ENCODE measurements around the gene PNLIP.

The PNLIP gene

DNA sequence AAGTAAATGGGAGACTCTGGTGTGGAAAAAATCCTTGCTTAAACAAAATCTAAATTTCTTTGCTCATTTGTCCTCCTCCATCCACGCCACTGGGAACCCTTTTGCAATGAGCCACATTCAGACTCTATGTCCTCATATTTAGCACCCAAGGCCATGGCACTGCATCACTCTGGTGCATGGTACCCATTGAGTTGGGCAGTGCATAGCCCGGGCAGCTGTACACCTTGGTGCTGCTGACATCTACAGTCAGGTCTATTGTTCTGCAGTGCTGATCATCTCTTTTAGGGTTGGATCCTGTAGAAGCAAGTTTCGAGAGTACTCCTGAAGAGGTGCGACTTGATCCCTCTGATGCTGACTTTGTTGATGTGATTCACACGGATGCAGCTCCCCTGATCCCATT lies 51.8 kb downstream of the PNLIP start:
- Mint-ChIP-seq H3K27ac (no peak overlapping the region), H3K9me3 (no peaks in the 10 kb centered on the region), H3K4me3 (no peak overlapping the region), H3K36me3 (no peaks in the 10 kb centered on the region), H3K4me1 (no peaks in the 10 kb centered on the region)
- ATAC-seq, result no peak
- DNase-seq (ENCODE audit: low spot score in 2 of 2), result no peak

DNA sequence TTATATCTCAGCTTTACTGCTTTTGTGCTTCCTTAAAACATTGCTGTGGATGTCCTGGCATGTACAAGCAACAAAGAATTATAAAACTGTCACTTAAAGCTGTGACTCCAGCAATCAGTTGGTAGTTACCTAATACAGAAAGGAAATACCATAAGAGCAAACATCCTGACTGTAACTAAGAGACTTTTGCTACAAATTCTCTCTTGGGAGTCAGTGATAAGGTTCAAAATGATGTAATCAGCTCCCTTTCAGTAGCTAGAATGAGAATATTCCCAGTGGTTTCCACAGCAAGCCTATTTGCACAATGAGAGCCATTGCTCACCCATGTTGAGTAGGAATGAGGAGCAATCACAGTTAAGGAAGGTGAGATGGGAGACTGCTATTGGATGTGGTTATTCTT lies 52.6 kb downstream of the PNLIP start:
- H3K4me3 Mint-ChIP-seq, result no peak overlapping the region
- ATAC-seq (no peak), DNase-seq (ENCODE audit: low spot score in 2 of 2) (no peak)
- no peaks in the 10 kb centered on the region for H3K9me3 Mint-ChIP-seq
- no peaks in the 10 kb centered on the region for H3K36me3 Mint-ChIP-seq
- H3K4me1 Mint-ChIP-seq, result no peaks in the 10 kb centered on the region
- H3K27ac Mint-ChIP-seq, result no peak overlapping the region

DNA sequence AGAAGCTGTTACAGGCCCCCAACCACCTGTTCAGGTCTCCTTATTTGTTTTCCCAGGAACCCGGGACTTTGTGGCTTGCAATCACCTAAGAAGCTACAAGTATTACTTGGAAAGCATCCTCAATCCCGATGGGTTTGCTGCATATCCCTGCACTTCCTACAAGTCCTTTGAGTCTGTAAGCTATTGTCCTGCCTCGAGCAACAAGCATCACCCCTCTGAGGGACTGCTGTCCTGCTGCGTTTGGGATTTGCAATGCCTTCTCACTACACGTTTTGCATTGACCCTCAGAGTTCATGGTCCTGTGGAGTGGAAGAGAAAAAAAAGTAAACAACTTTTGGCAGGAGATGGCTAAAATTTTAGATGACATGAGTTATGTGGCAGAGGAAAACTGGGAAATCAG lies 54.3 kb downstream of the PNLIP start:
- H3K36me3 Mint-ChIP-seq, result no peaks in the 10 kb centered on the region
- H3K4me1 Mint-ChIP-seq, result no peaks in the 10 kb centered on the region

DNA sequence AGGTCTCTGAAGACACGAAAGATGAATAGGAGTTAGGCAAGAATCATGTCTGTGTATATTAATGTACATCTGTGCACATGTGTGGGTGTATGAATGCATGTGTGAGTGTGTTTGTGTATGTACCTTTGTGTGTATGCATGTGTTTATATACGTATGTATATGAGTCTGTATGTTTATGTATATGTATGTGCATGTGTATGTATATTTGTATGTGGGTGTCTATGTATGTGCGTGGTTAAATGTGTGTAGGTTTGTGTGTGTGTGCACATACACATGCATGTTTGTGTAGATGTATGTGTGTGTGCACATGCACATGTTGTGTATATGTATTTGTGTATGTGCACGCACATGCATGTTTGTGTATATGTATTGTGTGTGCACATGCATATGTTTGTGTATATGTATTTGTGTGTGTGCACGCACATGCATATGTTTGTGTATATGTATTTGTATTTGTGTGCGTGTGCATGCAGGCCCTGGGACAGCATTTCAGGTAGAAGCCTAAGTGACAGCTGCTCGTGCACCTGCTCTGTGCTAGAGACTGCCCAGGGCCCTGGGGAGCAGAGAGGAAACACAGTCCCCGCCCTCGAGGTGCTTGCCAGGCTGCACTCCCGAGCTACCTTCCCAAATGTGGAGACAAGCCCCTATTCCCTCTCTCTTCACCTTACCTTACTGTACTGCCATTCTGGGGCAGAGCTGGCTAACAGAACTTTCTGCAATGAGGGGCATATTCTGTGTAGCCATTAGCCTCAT lies 57.1 kb downstream of the PNLIP start:
- DNase-seq (ENCODE audit: low spot score in 2 of 2) (no peak), ATAC-seq (no peak)
- Mint-ChIP-seq H3K9me3 (no peaks in the 10 kb centered on the region), H3K4me1 (no peaks in the 10 kb centered on the region), H3K4me3 (no peak overlapping the region), H3K36me3 (no peaks in the 10 kb centered on the region), H3K27ac (no peak overlapping the region)

More for the DNA sequence above, 54.3 kb downstream of the PNLIP start:
- no peak overlapping the region for H3K27ac Mint-ChIP-seq
- DNase-seq (ENCODE audit: low spot score in 2 of 2) (no peak), ATAC-seq (no peak)
- H3K9me3 Mint-ChIP-seq, result no peaks in the 10 kb centered on the region
- no peak overlapping the region for H3K4me3 Mint-ChIP-seq

DNA sequence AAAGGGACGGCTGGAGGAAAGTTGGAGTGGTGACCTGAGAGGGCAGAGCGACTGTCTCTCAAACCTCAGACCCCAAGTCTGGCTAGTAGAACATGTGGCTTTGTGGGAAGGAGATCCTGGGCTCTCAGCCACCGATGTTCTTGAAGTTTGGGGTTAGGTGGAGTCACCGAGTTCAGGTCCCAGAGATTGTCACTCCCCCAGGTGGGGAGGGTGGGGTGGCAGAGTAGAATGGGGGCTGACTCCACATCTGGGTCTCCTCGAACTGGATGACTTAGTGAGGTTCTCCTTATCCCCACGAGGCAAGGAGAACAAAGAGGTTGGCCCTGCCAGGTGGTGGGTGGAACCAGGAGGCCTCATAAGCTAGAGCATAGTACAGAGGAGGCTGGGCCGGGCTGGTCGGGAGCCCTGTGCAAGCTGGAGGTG lies 60.3 kb downstream of the PNLIP start:
- no peak overlapping the region for H3K4me3 Mint-ChIP-seq
- H3K9me3 Mint-ChIP-seq, result peaks cover 2% of the 10 kb centered on the region
- no peaks in the 10 kb centered on the region for H3K4me1 Mint-ChIP-seq
- ATAC-seq (no peak), DNase-seq (ENCODE audit: low spot score in 2 of 2) (no peak)
- H3K27ac Mint-ChIP-seq, result no peak overlapping the region
- H3K36me3 Mint-ChIP-seq, result no peaks in the 10 kb centered on the region

DNA sequence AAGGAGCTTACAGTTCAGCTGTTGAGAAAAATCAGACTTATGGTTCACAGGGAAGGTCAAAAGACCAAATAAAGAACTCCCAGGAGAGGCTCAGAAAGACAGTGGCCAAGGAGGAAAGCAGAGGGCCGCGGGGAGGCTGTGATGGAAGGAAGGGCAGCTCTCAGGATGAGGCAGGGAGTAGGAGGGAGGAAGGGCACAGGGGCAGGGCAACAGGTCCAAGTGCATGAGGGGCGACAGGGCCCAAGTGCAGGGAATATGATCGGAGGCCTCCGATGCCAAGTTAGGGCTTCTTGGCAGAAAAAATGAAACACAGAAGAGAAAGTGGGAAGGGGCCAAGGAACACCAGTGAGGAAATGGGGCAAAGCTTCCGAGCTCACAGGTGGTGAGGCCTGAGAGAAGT lies 61.6 kb downstream of the PNLIP start:
- Mint-ChIP-seq H3K9me3 (peaks cover 2% of the 10 kb centered on the region), H3K27ac (no peak overlapping the region), H3K4me1 (no peaks in the 10 kb centered on the region), H3K4me3 (no peak overlapping the region), H3K36me3 (no peaks in the 10 kb centered on the region)
- no peak for ATAC-seq
- DNase-seq (ENCODE audit: low spot score in 2 of 2), result no peak

DNA sequence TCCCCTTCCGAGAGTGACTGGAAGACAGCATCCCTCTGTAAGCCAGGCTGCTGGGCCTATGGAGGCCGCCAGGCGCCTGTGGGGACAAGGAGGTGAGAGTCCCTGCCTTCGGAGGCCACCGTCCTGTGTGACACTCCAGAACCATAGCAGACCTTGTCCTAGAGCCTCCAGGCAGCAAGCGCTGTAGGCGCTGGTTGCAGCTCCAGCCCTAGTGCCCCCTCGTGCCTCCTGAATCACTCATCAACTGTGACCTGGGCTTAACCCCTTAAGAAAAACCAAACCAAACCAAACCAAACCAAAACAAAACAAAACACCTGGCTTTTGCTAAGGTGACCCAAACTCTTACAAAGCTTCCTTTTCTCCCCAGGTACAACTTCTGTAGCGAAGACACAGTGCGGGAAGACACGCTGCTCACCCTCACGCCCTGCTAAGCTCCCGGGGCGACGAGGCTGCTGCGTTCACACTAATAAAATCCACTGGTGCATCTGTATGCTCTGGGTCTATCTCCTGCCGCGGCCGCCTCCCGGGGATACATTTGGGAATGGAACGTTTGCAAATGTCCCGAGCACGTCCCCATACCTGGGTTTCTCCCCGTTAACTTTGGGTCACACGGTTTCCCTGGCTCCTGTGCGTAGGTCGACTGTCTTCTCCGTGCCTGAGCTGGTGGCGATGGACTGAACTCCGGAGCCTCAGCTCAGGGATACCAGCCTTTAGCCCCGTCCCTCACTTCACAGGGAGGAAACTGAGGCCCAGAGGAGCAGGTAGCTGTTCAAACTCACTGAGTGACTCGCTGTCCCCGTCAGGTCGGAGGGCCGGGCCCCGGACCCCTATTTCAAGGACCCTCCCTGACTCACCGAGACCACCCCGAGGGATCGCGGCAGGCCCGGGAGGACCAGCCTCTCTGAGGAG lies 63.2 kb downstream of the PNLIP start:
- H3K4me3 Mint-ChIP-seq, result no peak overlapping the region

DNA sequence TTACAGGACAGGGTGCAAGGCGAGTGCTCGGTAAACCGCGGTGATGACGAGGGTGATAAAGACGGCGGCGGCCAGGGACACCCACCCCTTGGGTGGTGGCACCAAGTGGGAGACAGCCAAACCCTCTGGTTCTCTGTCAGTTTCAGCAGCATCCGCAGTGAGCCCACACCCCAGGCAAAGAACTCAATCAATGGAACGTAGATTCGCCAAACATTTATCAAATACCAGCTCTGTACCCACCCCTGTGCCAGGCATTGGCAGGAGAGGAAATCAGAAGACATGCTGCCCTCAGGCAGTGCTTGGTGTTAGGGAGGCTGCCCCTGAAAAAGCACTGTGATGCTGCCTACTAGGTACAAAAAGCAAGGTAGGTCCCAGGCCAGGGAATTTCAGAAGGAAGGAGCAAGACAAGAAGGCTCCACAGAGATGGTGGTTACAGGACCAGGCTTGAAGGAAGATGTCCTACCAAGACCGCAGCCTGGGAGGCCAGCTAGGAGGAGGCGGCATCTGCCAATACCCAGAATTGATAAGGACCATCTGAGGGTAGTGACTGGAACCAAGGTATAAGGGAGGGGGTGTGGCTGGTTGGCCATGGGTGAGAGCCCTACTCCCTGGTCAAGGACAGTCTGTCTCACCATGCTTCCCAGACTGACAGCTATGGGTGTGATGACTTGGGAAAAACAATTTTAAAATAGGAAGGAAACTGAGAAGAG lies 64.9 kb downstream of the PNLIP start:
- Mint-ChIP-seq H3K4me1 (no peaks in the 10 kb centered on the region), H3K4me3 (no peak overlapping the region), H3K27ac (no peak overlapping the region), H3K36me3 (no peaks in the 10 kb centered on the region), H3K9me3 (peaks cover 2% of the 10 kb centered on the region)
- no peak for DNase-seq (ENCODE audit: low spot score in 2 of 2)
- ATAC-seq, result no peak

More for the DNA sequence above, 63.2 kb downstream of the PNLIP start:
- Mint-ChIP-seq H3K27ac (no peak overlapping the region), H3K36me3 (no peaks in the 10 kb centered on the region), H3K4me1 (no peaks in the 10 kb centered on the region), H3K9me3 (peaks cover 2% of the 10 kb centered on the region)
- ATAC-seq, result no peak
- DNase-seq (ENCODE audit: low spot score in 2 of 2), result no peak

DNA sequence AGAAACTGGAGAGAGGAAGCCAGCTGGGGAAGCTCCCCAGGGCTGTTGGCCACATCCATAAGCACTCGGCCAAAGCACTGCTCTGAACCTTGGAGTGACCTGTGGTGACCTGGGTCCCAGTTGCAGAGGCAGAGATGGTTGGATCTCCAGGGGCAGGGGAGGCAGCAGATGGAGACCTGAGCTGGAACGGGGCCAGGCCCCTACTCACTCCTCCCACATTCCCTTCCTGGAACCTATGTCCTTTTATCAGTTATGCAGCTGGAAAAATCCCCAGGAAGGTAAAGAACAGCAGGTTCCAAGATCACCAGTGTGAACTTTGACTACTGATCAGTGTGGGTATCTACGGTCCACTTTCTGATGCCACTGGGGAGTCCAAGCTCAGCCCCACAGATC lies 65.4 kb downstream of the PNLIP start:
- no peak for DNase-seq (ENCODE audit: low spot score in 2 of 2)
- H3K4me3 Mint-ChIP-seq, result no peak overlapping the region
- H3K36me3 Mint-ChIP-seq, result no peaks in the 10 kb centered on the region
- H3K4me1 Mint-ChIP-seq, result no peaks in the 10 kb centered on the region
- H3K27ac Mint-ChIP-seq, result no peak overlapping the region
- H3K9me3 Mint-ChIP-seq, result peaks cover 5% of the 10 kb centered on the region
- ATAC-seq, result no peak

DNA sequence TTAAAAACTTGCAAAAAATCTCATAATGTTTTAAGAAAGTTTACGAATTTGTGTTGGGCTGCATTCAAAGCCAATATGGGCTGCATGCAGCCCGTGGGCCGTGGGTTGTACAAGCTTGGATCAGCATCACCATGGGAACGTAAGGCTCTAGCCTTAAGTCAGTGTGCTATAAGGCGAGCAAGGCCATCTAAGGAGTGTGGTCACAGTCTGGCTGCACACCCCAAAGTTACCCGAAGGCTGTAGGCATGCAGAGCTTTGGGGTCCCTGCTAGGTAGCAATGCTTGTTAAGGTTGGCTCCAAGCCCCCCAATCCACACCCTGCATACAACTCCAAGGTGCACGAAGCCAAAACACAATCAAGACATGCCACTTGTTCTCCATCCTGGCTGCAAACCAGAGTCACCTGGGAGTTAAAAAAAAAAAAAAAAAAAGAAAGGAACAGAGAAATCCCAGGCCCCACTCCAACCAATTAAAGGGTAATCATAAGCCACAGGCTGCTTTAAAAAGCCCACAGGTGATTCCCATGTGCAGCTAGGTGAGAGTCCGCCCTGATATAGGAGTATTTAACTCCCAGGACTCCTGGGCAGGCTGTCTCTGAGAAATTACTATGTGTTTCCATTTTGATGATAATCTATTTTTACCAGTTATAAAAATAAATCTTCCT lies 66.5 kb downstream of the PNLIP start:
- no peaks in the 10 kb centered on the region for H3K4me1 Mint-ChIP-seq
- H3K4me3 Mint-ChIP-seq, result no peak overlapping the region
- no peak overlapping the region for H3K27ac Mint-ChIP-seq
- H3K9me3 Mint-ChIP-seq, result peaks cover 6% of the 10 kb centered on the region
- ATAC-seq (no peak), DNase-seq (ENCODE audit: low spot score in 2 of 2) (no peak)
- H3K36me3 Mint-ChIP-seq, result no peaks in the 10 kb centered on the region

DNA sequence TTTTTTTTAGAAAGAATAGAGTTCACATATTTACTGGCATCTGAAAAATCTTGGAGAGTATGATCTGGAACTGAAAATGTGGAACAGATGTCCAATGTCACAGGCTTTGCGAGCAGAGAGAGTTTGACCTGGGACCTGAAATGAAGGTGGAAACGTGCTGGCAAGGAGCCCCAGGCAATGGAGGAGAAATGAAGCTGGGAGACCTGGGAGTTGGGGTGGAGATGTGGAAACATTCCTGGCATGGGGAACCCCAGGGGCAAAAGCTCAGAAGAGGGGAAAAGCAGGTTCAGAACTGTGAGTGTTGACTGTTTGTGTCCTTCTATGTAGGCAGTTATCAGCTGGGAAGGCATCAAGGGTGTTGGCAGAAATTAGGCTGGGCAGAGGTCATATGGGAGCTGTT lies 67.7 kb downstream of the PNLIP start:
- ATAC-seq, result no peak
- DNase-seq (ENCODE audit: low spot score in 2 of 2), result no peak
- no peak overlapping the region for H3K4me3 Mint-ChIP-seq
- no peaks in the 10 kb centered on the region for H3K4me1 Mint-ChIP-seq
- H3K36me3 Mint-ChIP-seq, result no peaks in the 10 kb centered on the region
- H3K27ac Mint-ChIP-seq, result no peak overlapping the region
- H3K9me3 Mint-ChIP-seq, result peaks cover 9% of the 10 kb centered on the region

DNA sequence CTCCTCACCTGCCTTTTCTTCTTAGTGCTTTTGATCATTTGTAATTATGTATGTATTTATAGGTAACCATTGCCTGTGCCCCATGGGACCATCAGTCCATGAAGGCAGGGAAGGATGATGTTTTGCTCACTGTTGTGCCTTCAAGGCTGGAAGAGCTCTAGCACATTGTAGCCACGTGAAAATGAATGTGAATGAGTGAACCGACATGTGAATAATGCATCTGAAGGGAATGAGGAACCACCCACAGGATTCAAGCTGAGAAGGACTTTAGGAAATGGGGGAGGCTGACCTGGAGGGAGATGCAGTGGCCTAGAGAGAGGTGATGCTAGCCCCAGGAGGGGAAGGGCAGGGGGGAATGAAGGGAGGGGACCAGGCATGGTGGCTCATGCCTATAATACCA lies 69.1 kb downstream of the PNLIP start:
- Mint-ChIP-seq H3K4me1 (no peaks in the 10 kb centered on the region), H3K4me3 (no peak overlapping the region), H3K9me3 (peaks cover 9% of the 10 kb centered on the region), H3K27ac (no peak overlapping the region), H3K36me3 (no peaks in the 10 kb centered on the region)
- ATAC-seq (no peak), DNase-seq (ENCODE audit: low spot score in 2 of 2) (no peak)

DNA sequence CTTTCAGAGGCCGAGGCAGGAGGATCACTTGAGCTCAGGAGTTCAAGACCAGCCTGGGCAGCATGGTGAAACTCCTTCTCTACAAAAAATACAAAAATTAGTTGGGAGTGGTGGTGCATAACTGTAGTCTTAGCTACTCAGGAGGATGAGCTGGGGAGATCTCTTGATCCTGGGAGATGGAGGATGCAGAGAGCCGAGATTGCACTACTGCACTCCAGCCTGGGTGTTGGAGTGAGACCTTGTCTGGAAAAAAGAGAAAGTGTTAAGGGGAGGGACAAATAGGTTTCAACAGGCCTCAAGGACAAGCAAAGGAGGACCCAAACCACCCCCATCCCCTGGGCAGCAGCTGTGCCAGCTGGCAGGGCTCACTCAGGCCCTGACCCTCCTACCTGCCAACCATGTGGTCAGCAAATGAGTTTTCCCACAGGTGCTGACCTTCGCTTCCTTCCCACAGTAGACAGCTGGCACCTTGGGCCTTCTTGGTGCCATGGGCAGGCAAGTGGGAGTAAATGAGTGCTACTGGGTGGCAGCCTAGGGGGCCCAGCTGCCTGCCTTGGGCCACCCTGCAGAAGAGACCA lies 69.6 kb downstream of the PNLIP start:
- no peaks in the 10 kb centered on the region for H3K36me3 Mint-ChIP-seq
- H3K4me3 Mint-ChIP-seq, result no peak overlapping the region
- no peak for DNase-seq (ENCODE audit: low spot score in 2 of 2)
- peaks cover 9% of the 10 kb centered on the region for H3K9me3 Mint-ChIP-seq
- no peaks in the 10 kb centered on the region for H3K4me1 Mint-ChIP-seq
- no peak for ATAC-seq
- no peak overlapping the region for H3K27ac Mint-ChIP-seq

Measured in stimulated activated effector memory CD8-positive, alpha-beta T cell treated with anti-CD3 and anti-CD28 coated beads, Interleukin-12 subunit alpha, Interleukin-12 subunit beta, amount 100 ng/mL, for 72 hours (primary cell).